CD4-positive, alpha-beta T cell treated with Interferon gamma for 1 hour (primary cell): ENCODE results near the gene TNFRSF8.

Experiments
- DNase-seq: peaks from one replicate; pipeline ENCODE4 v3.0.0-alpha.2; 2020

TNFRSF8 gene

DNA sequence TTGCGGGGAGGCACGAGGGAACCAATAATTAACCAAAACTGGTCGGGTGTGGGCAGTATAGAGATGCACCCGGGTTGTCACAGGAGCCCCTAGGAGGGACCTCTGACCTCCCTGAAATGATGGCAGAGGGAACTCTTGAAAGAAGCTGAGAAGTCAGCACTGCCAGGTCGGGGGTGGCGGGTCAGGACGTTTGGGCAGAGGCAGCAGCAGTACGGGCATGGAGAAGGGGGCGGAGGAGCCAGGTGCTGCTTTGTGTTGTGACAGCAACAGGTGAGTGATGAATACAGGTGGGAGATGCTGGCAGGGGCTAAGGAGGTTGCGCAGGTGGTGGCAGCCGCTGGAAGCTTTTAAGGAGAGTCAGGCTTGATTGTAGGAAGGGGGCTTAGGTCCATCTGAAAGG lies 115.4 kb downstream of the TNFRSF8 start:
- no peak for DNase-seq

- peak; percentile 87 for DNase-seq
Observed at GRCh38 chr1:12179111-12179519, 116.0 kb downstream of the TNFRSF8 start.

- no peak for DNase-seq
Observed at GRCh38 chr1:12179676-12180075, 116.6 kb downstream of the TNFRSF8 start.

- DNase-seq: peak; percentile 64
Observed at GRCh38 chr1:12180315-12180714, 117.2 kb downstream of the TNFRSF8 start.

GRCh38 chr1:12180903-12181302 lies 117.8 kb downstream of the TNFRSF8 start:
- no peak for DNase-seq

GRCh38 chr1:12181568-12181967 lies 118.5 kb downstream of the TNFRSF8 start:
- no peak for DNase-seq

DNA sequence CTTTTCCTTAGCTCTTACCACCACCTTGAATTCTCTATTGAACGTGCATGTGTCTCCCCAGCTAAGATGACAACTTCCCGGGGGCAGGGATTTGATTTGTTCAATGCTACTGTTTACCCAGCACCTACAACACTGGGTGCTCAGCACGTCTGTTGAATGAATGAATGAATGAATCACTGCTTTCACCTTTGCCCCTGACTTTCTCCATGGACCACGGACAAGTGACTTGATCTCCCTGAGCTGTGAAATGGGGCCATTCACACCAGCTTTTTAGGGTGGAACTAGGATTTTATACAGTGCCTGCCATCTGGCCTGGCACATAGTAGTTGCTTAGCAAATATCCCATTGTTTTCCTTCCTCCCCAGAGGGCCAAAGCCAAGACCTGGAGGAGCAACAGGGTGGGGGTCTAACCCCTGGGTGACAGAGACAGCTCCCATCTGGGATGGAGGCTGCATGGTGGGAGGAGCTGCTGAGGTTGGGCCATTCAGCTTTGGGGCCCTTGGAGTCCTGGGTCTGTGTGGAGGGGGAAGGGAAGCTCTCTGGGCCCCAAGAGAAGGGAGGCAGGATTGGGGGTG lies 119.4 kb downstream of the TNFRSF8 start:
- no peak for DNase-seq

DNA sequence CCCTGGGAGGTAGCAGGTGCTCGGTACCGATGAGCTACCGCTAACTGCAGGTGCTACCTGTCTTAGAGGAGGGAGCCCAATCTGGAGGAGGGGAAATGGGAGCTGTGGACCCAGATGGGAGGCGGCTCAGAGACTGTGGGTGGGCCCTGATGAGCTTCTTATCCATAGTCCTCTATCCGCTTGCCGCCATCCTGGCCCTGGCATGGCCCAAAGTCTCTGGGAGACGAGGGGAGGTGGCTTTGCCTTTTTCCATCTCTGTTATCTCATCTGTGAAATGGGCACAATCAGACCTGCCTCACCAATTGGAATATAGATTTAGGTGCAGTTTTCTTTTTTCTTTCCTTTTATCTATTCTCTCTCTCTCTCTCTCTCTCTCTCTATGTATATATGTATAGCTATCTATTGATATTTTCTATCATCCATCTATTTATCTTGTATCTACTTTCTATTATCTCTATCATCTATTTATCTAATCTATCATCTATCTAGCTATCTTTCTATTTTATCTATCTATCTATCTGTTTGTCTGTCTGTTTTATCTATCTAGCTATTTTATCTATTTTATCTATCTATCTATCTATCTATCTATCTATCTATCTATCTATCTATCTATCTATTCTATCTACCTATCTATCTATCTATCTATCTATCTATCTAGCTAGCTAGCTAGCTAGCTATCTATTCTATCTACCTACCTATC lies 120.1 kb downstream of the TNFRSF8 start:
- DNase-seq: no peak

DNA sequence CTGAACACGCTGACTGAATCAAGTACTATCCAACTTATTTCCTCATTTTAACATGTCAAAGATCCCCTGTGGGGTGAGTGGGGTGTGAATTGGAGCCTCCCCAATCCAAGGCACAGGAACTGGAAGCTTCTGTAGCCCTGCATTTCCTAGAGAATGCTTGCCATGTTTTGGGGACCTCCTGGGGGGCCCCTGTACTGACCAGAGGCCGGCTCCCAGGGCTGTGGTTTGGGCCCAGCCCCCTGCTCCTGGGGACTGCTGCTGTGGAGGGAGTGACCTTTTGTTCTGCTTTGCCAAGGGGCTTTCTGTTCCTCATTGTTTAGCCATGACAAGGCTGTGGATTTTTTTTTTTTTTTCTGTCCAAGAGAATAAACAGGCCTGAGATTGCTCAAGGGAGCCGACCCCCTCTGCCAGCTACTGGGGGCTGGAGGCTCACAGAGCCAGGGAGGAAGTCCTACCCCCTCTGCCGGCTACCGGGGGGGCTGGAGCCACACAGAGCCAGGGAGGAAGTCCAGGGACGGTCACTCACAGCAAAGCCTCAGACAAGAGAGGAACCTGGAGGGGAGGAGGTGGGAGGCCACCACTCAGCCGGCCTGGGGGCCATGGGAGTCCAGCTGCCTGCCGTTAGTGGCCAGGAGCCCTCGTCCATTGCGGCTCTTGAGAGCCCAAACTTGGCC lies 121.0 kb downstream of the TNFRSF8 start:
- peak; percentile 72 for DNase-seq

GRCh38 chr1:12185036-12185917 lies 122.2 kb downstream of the TNFRSF8 start:
- no peak for DNase-seq

- DNase-seq: no peak
Observed at GRCh38 chr1:12185918-12186678, 123.0 kb downstream of the TNFRSF8 start.

- no peak for DNase-seq
Observed at GRCh38 chr1:12186679-12186985, 123.5 kb downstream of the TNFRSF8 start.

- DNase-seq: no peak
Observed at GRCh38 chr1:12188115-12188514, 125.0 kb downstream of the TNFRSF8 start.

- DNase-seq: no peak
Observed at GRCh38 chr1:12188657-12189327, 125.7 kb downstream of the TNFRSF8 start.

DNA sequence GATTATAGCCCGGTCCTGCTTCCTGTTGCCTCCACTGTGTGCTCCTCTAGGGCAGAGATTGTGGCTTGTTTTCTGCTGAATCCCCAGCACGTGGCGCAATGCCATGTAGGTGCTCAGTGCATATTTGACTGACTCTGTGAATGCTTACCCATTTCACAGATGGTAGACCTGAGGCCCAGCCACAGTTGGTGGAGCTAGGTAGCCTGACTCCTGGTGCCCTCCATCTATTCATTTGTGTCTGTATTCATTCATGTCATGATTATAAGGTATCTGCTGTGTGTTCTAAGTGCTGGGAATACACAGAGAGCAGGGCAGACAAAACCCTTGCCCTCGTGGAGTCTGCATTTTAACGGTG lies 126.2 kb downstream of the TNFRSF8 start:
- no peak for DNase-seq

DNA sequence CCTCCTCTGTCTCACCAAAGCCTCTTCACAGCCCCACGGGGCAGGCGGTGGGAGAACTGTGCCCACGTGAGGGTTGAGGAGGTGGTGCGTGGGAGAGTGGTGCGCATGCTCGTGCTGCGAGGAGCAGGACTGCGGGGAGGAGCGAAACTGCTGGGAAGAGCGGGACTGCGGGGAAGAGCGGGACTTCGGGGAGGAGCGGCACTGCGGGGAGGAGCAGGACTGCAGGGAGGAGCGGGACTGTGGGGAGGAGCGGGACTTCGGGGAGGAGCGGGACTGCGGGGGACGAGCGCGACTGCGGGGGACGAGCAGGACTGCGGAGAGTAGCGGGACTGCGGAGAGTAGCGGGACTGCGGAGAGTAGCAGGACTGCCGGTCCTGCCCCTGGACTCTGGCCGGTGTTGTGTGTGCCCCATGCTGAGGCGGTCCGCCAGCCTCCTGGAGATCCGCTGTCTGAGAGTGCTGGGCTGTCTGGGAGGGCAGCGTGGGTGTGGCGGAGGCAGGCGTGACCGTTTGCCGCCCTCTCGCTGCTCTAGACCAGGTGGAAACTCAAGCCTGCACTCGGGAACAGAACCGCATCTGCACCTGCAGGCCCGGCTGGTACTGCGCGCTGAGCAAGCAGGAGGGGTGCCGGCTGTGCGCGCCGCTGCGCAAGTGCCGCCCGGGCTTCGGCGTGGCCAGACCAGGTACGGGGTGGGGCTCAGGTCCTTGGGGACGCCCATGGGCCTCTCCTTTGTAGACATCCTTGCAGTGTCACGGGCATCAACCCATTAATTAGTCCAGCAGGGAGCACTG lies 128.3 kb downstream of the TNFRSF8 start:
- DNase-seq: no peak
